HEK293 (cell line): ENCODE data around the gene KLHL12.

Experiments
- BCL11B ChIP-seq: fragments of 450-650 bp; formaldehyde crosslinking; IDR thresholded peaks from 2 replicates; pipeline ENCODE4 v1.5.1; 2016; ENCODE audit warnings: low read depth, missing biosample characterization, missing genetic modification characterization
- HOXA7 ChIP-seq: sonication (generic); formaldehyde crosslinking; IDR thresholded peaks from 2 replicates; pipeline ENCODE4 v1.8.1; 2022; ENCODE audit warnings: missing genetic modification reagents, borderline replicate concordance
- KLF7 ChIP-seq: fragments of 450-650 bp; formaldehyde crosslinking; IDR thresholded peaks from 2 replicates; pipeline ENCODE4 v1.5.1; 2016; ENCODE audit warnings: missing biosample characterization, missing genetic modification characterization, borderline replicate concordance
- KLF9 ChIP-seq: fragments of 450-650 bp; formaldehyde crosslinking; IDR thresholded peaks from 2 replicates; pipeline ENCODE4 v1.5.1; 2016; ENCODE audit warnings: missing biosample characterization, missing genetic modification characterization, low read depth
- PATZ1 ChIP-seq: fragments of 450-650 bp; formaldehyde crosslinking; IDR thresholded peaks from 2 replicates; pipeline ENCODE4 v1.5.1; 2016; ENCODE audit warnings: missing biosample characterization, missing genetic modification characterization
- RBAK ChIP-seq: fragments of 450-650 bp; formaldehyde crosslinking; IDR thresholded peaks from 2 replicates; pipeline ENCODE4 v1.5.1; 2016; ENCODE audit warnings: missing biosample characterization, missing genetic modification characterization
- TCF7L2 ChIP-seq: IDR thresholded peaks from 2 replicates; pipeline ENCODE4 v1.6.1; 2011; ENCODE audit warnings: low read depth, mild to moderate bottlenecking, inconsistent platforms, low read length, moderate library complexity, borderline replicate concordance
- ZBTB10 ChIP-seq: fragments of 450-650 bp; formaldehyde crosslinking; IDR thresholded peaks from 2 replicates; pipeline ENCODE4 v1.5.1; 2016; ENCODE audit warnings: missing biosample characterization, missing genetic modification characterization
- ZBTB20 ChIP-seq: fragments of 450-650 bp; formaldehyde crosslinking; IDR thresholded peaks from 2 replicates; pipeline ENCODE4 v1.5.1; 2016; ENCODE audit warnings: missing biosample characterization, missing genetic modification characterization
- ZNF10 ChIP-seq: fragments of 450-650 bp; formaldehyde crosslinking; IDR thresholded peaks from 2 replicates; pipeline ENCODE4 v1.5.1; 2017; ENCODE audit warnings: missing biosample characterization, missing genetic modification characterization
- ZNF132 ChIP-seq: fragments of 450-650 bp; formaldehyde crosslinking; IDR thresholded peaks from 2 replicates; pipeline ENCODE4 v1.5.1; 2017; ENCODE audit warnings: missing biosample characterization, missing genetic modification characterization, borderline replicate concordance
- ZNF174 ChIP-seq: fragments of 450-650 bp; formaldehyde crosslinking; IDR thresholded peaks from 2 replicates; pipeline ENCODE4 v1.5.0; 2017; ENCODE audit warnings: missing biosample characterization, mild to moderate bottlenecking, missing genetic modification characterization
- ZNF18 ChIP-seq: fragments of 450-650 bp; formaldehyde crosslinking; IDR thresholded peaks from 2 replicates; pipeline ENCODE4 v1.5.1; 2016; ENCODE audit warnings: missing biosample characterization, missing genetic modification characterization
- ZNF214 ChIP-seq: fragments of 450-650 bp; formaldehyde crosslinking; IDR thresholded peaks from 2 replicates; pipeline ENCODE4 v1.5.1; 2017; ENCODE audit warnings: missing biosample characterization, mild to moderate bottlenecking, missing genetic modification characterization, borderline replicate concordance
- ZNF292 ChIP-seq: fragments of 450-650 bp; formaldehyde crosslinking; IDR thresholded peaks from 2 replicates; pipeline ENCODE4 v1.5.1; 2016; ENCODE audit warnings: low read depth, missing biosample characterization, missing genetic modification characterization, borderline replicate concordance
- ZNF394 ChIP-seq: fragments of 450-650 bp; formaldehyde crosslinking; IDR thresholded peaks from 2 replicates; pipeline ENCODE4 v1.5.1; 2016; ENCODE audit warnings: missing biosample characterization, missing genetic modification characterization, mild to moderate bottlenecking, moderate library complexity, borderline replicate concordance
- ZNF488 ChIP-seq: fragments of 450-650 bp; formaldehyde crosslinking; IDR thresholded peaks from 2 replicates; pipeline ENCODE4 v1.5.1; 2016; ENCODE audit warnings: missing biosample characterization, missing genetic modification characterization
- ZNF513 ChIP-seq: fragments of 450-650 bp; IDR thresholded peaks from 2 replicates; pipeline ENCODE4 v1.5.1; 2018; ENCODE audit warnings: missing biosample characterization, missing genetic modification characterization
- ZNF549 ChIP-seq: fragments of 450-650 bp; IDR thresholded peaks from 2 replicates; pipeline ENCODE4 v1.5.1; 2018; ENCODE audit warnings: missing biosample characterization, missing genetic modification characterization, mild to moderate bottlenecking, inconsistent platforms, moderate library complexity
- ZNF561 ChIP-seq: fragments of 450-650 bp; IDR thresholded peaks from 2 replicates; pipeline ENCODE4 v1.5.1; 2018; ENCODE audit warnings: missing biosample characterization, missing genetic modification characterization, borderline replicate concordance
- ZNF571 ChIP-seq: fragments of 450-650 bp; formaldehyde crosslinking; IDR thresholded peaks from 2 replicates; pipeline ENCODE4 v1.5.0; 2017; ENCODE audit warnings: missing biosample characterization, missing genetic modification characterization
- ZNF600 ChIP-seq: fragments of 450-650 bp; formaldehyde crosslinking; IDR thresholded peaks from 2 replicates; pipeline ENCODE4 v1.5.1; 2016; ENCODE audit warnings: missing biosample characterization, missing genetic modification characterization
- ZNF624 ChIP-seq: fragments of 450-650 bp; formaldehyde crosslinking; IDR thresholded peaks from 2 replicates; pipeline ENCODE4 v1.5.1; 2017; ENCODE audit warnings: missing biosample characterization, missing genetic modification characterization
- ZNF654 ChIP-seq: fragments of 450-650 bp; formaldehyde crosslinking; IDR thresholded peaks from 2 replicates; pipeline ENCODE4 v1.5.1; 2016; ENCODE audit warnings: low read depth, missing biosample characterization, missing genetic modification characterization
- ZNF660 ChIP-seq: fragments of 450-650 bp; IDR thresholded peaks from 2 replicates; pipeline ENCODE4 v1.5.1; 2018; ENCODE audit warnings: missing biosample characterization, mild to moderate bottlenecking, missing genetic modification characterization
- ZNF704 ChIP-seq: fragments of 450-650 bp; formaldehyde crosslinking; IDR thresholded peaks from 2 replicates; pipeline ENCODE4 v1.5.1; 2016; ENCODE audit warnings: missing biosample characterization, missing genetic modification characterization
- ZNF768 ChIP-seq: fragments of 450-650 bp; formaldehyde crosslinking; IDR thresholded peaks from 2 replicates; pipeline ENCODE4 v1.5.1; 2018; ENCODE audit warnings: missing biosample characterization, mild to moderate bottlenecking, missing genetic modification characterization
- ZNF785 ChIP-seq: fragments of 450-650 bp; formaldehyde crosslinking; IDR thresholded peaks from 2 replicates; pipeline ENCODE4 v1.5.1; 2016; ENCODE audit warnings: missing biosample characterization, missing genetic modification characterization
- ZSCAN23 ChIP-seq: fragments of 450-650 bp; formaldehyde crosslinking; IDR thresholded peaks from 2 replicates; pipeline ENCODE4 v1.5.1; 2016; ENCODE audit warnings: missing biosample characterization, missing genetic modification characterization

The KLHL12 gene

GRCh38 chr1:202926581-202927491 lies at the start of gene KLHL12 (continued):
- TF ChIP-seq ZNF513 (tag by site-specific recombination) (peak; percentile 32), ZSCAN23 (tag by site-specific recombination) (0 out of 2 replicates have a peak, but pooled peaks have one; percentile 31), ZNF624 (no peak), ZNF561 (tag by site-specific recombination) (peak; percentile 90), HOXA7 (CRISPR knock-in tag) (no peak), PATZ1 (peak; percentile 96), ZNF132 (tag by site-specific recombination) (no peak), ZNF292 (no peak), BCL11B (tag by site-specific recombination) (0 out of 2 replicates have a peak, but pooled peaks have one; percentile 42), KLF9 (tag by site-specific recombination) (peak; percentile 65), KLF7 (tag by site-specific recombination) (peak; percentile 64; the same call in 1 of the 2 replicates), ZBTB20 (peak; percentile 86), ZNF660 (tag by site-specific recombination) (peak; percentile 88), ZNF768 (tag by site-specific recombination) (no peak), RBAK (tag by site-specific recombination) (no peak), ZBTB10 (tag by site-specific recombination) (0 out of 2 replicates have a peak, but pooled peaks have one; percentile 44), ZNF488 (tag by site-specific recombination) (0 out of 2 replicates have a peak, but pooled peaks have one; percentile 41), ZNF571 (tag by site-specific recombination) (no peak), ZNF394 (tag by site-specific recombination) (peak; percentile 84), ZNF174 (tag by site-specific recombination) (no peak), ZNF704 (tag by site-specific recombination) (no peak), ZNF10 (no peak), ZNF549 (tag by site-specific recombination) (no peak), ZNF654 (tag by site-specific recombination) (no peak), ZNF18 (no peak), ZNF600 (tag by site-specific recombination) (peak; percentile 100), ZNF785 (tag by site-specific recombination) (peak; percentile 14; the same call in 1 of the 2 replicates), TCF7L2 (no peak), ZNF214 (no peak)
